ENCODE measurements around the gene E2F4.
A peak's percentile ranks its signal among the peaks of the same experiment; 100 is the strongest.

Gene E2F4

GRCh38 chr16:67210069-67210937 is 18.3 kb downstream of the E2F4 start:
- ATAC-seq (no peak), DNase-seq (no peak)

GRCh38 chr16:67211674-67212073 is 19.7 kb downstream of the E2F4 start:
- DNase-seq (no peak), ATAC-seq (no peak)

GRCh38 chr16:67212766-67213165 is 20.8 kb downstream of the E2F4 start:
- no peak for ATAC-seq
- DNase-seq: no peak

DNA sequence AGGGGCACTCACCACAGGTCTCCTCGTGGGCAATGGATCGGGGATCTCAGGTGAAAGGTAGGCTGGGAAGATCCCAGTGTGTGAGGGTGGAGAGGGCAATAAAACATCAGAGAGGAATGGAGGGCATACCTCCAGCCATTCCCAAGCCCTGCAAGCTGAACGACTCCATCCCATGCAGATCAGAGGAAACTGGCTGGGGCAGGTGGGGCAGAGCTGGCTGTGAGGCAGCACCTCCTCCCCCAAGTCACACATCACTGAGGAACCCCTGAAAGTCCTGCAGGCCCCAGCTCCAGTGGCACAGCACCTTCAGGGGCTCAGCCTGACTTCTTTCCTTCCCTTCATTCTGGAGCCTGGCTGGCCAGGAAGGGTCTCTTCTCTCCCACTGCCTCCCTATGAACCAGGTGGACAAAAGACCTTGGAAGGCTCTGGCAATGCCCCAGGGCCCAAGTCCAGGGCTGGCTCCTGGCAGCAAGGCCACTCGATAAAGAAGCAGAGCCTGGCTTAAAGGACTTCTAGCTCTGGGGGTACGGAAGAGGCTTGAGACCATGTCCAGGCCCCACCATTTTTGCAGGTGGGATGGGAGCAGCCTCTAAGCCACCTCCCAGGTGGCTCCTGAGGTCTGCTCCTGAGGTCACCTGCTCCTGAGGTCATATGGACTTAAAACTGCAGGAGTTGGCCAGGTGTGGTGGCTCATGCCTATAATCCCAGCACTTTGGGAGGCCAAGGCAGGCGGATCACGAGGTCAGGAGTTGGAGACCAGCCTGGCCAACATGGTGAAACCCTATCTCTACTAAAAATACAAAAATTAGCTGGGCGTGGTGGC is 21.5 kb downstream of the E2F4 start:
- no peak for DNase-seq
- ATAC-seq: no peak

- ATAC-seq: no peak
These were observed 23.8 kb downstream of the E2F4 start for GRCh38 chr16:67215706-67216105.

GRCh38 chr16:67216612-67217490 is 24.9 kb downstream of the E2F4 start:
- ATAC-seq: no peak
- DNase-seq: no peak

More at GRCh38 chr16:67215706-67216105, 23.8 kb downstream of the E2F4 start:
- no peak for DNase-seq

DNA sequence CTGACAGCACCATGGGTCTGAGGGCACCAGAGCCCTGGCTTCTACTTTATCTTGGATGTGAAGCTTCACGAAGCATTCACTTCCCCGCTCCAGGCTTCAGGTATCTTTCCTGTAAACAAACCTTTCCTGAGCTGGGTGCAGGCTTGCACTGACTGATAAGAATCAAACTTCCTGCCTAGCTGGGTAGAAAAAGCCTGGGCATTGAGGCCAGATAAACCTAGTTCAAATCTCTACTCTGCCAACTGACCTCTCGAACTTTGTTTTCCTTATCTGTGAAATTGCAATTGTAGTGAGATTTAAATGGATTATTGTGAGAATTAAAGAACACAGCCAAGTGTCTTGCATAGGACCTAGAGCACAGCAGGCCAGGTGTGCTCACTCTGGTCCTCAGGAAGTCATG is 32.0 kb downstream of the E2F4 start:
- DNase-seq (no peak), ATAC-seq (no peak)

- ATAC-seq (no peak), DNase-seq (no peak)
These were observed 34.4 kb downstream of the E2F4 start for GRCh38 chr16:67226295-67226803.

DNA sequence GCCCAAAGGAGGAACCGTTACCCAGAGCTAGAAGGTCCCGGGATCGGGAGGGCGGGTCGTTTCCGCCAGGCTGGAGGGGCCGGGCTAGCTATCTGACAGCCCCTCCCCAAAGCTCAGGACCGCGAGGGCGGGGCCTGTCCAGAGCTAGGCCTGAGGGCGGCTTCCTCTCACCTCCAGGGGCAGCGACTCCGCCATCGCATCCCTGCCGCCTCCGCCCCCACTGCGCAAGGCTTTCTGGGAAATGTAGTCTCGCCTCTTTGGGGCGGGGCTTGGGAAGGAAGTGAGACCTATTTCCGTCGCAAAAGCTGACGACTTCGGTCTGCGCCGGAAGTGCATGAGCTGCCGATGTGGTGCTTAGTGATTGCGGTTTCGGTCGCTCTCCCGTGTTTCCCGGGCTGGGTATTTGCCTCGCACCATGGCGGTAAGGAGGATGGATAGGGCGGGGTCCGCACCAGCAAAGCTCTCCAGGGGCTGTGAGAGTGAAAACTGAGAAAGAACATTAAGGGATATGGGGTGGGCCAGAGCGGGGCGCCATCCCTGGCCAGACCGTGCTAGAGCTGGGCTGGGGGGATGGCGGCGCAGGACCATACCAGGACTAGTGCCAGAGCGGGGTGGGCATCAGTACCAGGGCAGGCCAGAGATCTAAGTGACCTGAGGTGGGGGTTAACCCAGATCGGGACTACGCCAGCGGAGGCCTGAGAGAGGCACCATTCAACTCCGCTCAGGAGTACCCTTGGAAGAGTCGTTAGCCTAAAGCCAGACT is 35.0 kb downstream of the E2F4 start, which contains the start of gene TMEM208:
Gene TMEM208 (plus strand): TSS at position 327 of the 763 bp plus-strand sequence. CDS start 89 bp downstream, at position 416.
- peak; percentile 99 for DNase-seq

DNA sequence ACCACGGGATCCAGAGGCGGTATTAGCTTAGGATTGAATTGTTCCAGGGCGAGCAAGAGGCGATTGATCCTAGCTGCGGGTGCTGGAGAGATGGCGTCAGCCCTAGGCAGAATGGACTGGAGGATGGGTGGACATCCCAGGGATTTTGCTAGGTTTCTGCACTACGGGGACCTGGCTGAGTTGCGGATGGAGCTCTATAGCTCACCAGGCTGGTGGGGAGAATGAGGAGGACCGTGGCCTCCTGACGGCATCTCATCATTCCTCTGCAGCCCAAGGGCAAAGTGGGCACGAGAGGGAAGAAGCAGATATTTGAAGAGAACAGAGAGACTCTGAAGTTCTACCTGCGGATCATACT is 35.6 kb downstream of the E2F4 start:
- DNase-seq (no peak), ATAC-seq (no peak)

More for the DNA sequence above, 35.0 kb downstream of the E2F4 start, which contains the start of gene TMEM208:
- ATAC-seq: peak; percentile 95

DNA sequence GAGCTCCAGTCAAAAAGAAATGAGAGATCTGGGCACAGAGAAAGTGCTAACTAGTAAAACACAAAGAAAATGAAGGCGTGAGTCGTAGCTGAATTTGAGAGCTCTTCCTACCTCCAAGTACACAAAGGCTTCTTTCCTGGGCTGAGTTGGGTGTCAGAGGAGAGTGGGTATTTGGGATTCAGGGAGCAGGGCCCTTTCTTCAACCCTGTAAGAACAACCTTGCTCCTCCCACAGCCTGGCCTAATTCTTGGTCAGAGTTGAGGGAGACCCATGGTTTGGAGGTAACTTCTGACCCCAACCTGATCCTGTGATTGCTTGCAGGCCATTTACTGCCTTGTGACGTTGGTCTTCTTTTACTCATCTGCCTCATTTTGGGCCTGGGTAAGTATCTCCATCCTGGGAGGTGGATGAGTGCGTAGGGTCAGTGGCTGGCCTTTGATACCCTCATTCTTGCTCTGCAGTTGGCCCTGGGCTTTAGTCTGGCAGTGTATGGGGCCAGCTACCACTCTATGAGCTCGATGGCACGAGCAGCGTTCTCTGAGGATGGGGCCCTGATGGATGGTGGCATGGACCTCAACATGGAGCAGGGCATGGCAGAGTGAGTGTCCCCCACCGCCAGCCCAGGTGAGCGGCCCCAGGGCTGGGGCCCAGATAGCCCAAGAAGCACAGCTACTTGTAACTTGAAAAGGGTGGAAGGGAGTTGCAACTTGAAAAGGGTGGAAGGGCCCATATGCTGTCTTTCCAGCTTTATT is 36.3 kb downstream of the E2F4 start:
- ATAC-seq (no peak), DNase-seq (no peak)

DNA sequence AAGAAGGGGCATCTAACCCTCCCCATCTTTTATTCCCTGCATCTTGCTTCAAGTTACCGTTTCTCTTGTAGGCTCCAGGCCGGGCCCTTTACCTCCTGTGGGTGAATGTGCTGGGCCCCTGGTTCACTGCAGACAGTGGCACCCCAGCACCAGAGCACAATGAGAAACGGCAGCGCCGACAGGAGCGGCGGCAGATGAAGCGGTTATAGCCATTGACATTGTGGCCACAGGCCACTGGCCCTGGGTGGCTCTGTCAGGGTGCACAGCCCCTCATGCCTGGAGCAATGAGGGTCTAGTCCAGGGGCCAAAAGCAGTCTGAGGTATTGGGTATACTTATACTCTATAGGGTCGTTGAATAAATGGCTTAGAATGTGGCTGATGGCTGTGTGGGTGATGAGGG is 37.0 kb downstream of the E2F4 start:
- DNase-seq: no peak
- no peak for ATAC-seq

DNA sequence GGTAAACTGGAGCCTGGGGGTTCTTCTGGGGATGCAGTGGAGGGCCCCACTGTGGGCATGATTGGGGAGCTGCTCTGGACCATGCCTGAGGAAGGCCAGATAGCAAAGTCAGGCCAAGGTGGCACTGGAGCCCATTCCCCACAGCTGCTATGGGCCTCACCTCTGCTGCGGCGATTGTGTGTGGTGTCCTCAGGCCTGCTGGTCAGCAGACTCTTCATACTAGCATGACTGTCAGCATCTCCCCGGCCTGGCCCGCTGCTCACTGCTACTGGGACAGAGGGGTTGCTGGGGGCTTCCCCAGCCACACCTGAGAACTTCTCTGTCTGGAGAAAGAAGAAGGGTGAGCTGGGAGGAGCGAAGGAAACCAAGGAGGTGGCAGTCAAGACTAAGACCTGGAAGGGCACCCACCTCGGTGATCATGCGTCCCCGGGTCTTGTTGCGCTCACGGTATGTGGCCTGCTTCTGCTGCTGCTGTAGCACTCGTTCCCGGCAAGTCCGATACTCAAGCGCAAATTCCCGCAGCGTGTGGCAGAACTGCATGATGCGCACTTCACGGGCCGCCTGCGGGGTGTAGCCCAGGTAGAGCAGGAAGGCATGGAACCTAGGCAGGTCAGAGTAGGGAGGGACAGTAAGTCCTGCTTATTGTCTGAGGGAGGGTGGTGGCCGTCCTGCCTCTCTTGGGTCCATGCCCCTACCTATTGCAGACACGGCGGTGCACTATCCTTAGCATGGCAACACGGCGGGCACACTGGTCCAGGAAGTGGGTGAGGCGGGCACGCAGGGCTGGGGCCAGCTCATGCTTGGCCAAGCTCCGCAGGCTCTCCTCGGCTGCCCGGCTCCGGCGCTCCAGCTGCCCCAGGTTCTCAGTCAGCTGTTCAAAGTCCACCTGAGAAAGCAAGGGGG is 38.2 kb downstream of the E2F4 start:
- ATAC-seq: no peak
- DNase-seq: no peak

- DNase-seq (no peak), ATAC-seq (no peak)
These were observed 39.1 kb downstream of the E2F4 start for GRCh38 chr16:67230809-67231660.

DNA sequence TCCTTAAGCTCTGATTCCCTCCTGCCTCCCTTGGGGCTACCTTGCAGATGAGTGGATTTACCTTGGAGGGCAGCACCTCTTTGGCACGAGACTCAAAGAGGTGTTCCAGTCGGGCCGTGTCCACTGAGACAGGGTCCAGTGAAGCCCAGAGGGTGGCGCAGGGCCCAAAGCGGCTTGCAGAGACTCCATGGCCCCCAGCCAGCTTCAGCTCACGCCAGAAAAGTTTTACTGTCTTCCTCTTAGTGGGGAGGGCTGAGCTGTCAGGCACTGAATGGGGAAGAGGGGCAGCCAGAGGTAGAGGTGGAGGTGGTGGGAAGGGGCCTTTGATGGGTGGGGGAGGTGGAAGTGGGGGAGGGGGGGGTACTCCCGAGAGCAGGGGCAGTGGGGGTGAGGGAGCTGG is 41.6 kb downstream of the E2F4 start:
- no peak for ATAC-seq
- no peak for DNase-seq

DNA sequence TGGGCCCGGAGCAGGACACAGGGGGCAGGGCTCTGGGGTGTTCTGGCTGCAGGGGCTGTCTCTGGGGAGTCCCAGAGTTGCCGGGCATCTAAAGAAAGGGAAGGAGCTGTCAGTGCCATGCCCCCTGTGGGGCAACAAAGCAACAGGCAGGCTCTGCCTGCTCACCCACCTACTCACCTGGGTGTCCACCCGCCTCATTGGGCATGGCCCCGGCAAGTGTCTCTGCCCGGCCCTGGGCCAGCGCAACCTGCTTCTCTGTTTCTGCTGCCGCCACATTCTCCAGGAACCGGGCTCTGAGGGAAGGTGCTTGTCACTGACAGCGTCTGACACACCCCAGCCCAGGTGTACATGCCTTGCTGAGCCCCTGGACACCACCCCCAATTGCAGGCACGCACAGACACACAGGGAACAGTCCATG is 42.2 kb downstream of the E2F4 start:
- ATAC-seq (no peak), DNase-seq (no peak)

DNA sequence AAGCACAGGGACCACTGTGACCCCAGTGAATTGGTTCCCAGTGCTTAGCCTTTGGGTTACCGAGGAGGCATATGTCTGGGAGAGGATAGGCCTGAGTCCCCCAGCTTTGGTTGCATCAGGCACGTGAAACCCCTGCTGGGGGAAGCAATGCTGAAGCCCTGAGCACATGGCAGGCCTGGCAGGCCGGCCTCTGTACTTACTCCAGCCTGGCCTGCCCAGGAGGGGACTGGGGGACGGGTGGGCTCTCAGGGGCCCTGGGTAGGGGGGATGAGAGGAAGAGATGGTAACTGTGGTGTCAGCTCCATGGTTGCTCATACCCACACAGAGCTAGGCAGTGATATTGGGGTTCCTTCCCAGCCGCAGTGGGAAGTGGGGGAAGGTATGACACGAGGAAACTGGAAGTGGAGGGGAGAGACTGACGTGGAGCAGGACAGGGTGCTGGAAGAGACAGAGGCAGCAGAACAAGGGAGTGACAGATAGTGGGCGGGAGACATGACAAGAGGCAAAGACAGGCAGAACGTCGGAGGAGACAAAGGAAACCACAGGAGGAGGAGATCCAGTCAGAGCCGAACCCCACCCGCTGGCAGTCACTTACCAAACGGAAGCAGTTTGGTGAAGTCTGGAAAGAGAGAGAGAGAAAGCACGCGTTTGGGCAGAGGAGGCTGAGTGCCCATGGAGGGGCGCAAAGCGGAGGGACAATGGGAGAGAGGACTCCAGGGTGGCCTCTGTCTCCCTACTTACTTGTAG is 44.0 kb downstream of the E2F4 start:
- DNase-seq (no peak), ATAC-seq (no peak)
